Measurements from ENCODE around the gene FOXI1. TPM values are rescaled to one million over a fixed set of nuclear protein-coding genes. Genes with fewer than 3 reads are reported as not detected.

FOXI1 gene
- total RNA-seq, 1 donor from 2014 or later = not detected

DNA sequence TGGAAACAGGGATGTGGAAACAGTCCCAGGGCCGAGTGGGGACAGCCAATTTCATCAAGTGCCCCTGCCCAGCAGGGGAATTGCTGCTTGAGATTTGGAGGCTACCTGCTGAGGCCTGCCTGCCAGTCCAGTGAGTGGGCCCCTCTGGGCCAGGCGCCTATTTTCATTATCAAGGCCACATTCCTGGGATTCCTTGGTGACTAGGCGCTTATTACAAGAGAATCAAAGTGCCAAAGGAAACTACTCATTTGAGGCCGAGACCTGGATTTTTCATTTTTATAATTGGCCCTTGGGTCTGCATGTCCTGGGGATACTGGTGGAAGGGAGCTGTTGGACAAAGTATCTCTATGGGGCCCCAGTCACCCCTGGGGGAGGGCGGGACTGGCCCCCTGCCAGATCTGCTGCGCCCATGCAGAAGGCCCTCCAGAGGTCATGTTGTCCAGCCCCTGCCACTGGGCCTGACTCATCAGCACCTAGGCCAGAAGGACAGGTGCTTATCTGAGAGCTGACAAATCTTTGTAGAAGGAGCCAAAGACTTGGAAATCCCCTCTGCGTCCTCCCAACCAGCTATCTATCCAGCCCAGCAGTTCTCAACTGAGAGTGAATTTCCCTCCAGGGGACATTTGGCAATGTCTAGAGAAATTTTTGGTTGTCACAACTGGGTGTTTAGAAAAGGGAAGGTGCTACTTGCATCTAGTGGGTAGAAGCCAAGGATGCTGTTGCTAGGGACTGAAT is 45.6 kb downstream of the FOXI1 start:
- H3K4me1 ChIP-seq (ENCODE audit: insufficient read depth, low read length) = peaks cover 11% of the 10 kb centered on the region
- peak overlapping the region; percentile 59 for H3K4me2 ChIP-seq (ENCODE audit: low read length)
- H3K9ac ChIP-seq (ENCODE audit: low read length) = no peak overlapping the region
- Mint-ChIP-seq H3K36me3 (ENCODE audit: low read depth, unreplicated experiment) (no peaks in the 10 kb centered on the region), H3K9me3 (ENCODE audit: unreplicated experiment) (peaks cover 3% of the 10 kb centered on the region), H3K27me3 (ENCODE audit: low read depth, unreplicated experiment) (peaks cover 36% of the 10 kb centered on the region), H3K4me3 (ENCODE audit: unreplicated experiment) (no peak overlapping the region), H3K27ac (ENCODE audit: unreplicated experiment) (peak overlapping the region; percentile 69), H3K4me1 (ENCODE audit: low read depth, unreplicated experiment) (peaks cover 5% of the 10 kb centered on the region)
- peak overlapping the region; percentile 11 for H3K27ac ChIP-seq (ENCODE audit: low read depth, low read length)
- no peaks in the 10 kb centered on the region for H3K9me3 ChIP-seq (ENCODE audit: insufficient read depth, low read depth, low read length)
- TF ChIP-seq, protein P1, sequence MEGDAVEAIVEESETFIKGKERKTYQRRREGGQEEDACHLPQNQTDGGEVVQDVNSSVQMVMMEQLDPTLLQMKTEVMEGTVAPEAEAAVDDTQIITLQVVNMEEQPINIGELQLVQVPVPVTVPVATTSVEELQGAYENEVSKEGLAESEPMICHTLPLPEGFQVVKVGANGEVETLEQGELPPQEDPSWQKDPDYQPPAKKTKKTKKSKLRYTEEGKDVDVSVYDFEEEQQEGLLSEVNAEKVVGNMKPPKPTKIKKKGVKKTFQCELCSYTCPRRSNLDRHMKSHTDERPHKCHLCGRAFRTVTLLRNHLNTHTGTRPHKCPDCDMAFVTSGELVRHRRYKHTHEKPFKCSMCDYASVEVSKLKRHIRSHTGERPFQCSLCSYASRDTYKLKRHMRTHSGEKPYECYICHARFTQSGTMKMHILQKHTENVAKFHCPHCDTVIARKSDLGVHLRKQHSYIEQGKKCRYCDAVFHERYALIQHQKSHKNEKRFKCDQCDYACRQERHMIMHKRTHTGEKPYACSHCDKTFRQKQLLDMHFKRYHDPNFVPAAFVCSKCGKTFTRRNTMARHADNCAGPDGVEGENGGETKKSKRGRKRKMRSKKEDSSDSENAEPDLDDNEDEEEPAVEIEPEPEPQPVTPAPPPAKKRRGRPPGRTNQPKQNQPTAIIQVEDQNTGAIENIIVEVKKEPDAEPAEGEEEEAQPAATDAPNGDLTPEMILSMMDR (IDR thresholded peaks at IDR 0.05; ENCODE audit: insufficient read depth, low read depth, low read length) = no peak
- TF ChIP-seq EZH2 (IDR thresholded peaks at IDR 0.05; ENCODE audit: insufficient read depth, low read length) = no peak
- DNase-seq (ENCODE audit: low read depth) (peak; percentile 85), FAIRE-seq (peak; percentile 5)
- H4K20me1 ChIP-seq (ENCODE audit: insufficient read depth, low read length) = no peaks in the 10 kb centered on the region
- no peaks in the 10 kb centered on the region for H3K79me2 ChIP-seq (ENCODE audit: insufficient read depth, low read length)
- no peaks in the 10 kb centered on the region for H3K27me3 ChIP-seq (ENCODE audit: insufficient read depth, low read length)
- no peak overlapping the region for H3K4me3 ChIP-seq (ENCODE audit: insufficient read depth, low read depth, low read length)
- no peaks in the 10 kb centered on the region for H3K36me3 ChIP-seq (ENCODE audit: insufficient read depth, low read length)
- H2AFZ ChIP-seq (ENCODE audit: low read depth, low read length) = no peak overlapping the region

DNA sequence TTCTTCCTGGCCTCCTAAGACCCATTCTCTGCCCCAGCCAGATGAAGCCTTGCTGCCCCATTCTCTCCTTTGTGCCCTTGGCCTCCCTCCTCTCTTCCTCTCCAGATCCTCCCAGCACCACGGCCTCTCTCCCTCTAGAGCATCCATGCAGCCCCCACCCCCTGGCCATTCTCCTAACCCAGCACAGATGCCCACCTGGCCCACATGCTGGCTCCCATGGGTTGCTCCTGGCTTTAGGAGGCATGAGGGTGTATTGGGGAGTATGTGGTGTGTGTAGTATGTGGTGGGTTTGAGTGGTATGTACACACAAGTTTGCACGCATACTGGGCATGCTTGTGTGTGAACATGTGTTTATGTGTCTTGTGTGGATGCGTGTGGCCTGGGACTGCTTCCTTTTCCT is 47.1 kb downstream of the FOXI1 start:
- no peaks in the 10 kb centered on the region for H3K27me3 ChIP-seq (ENCODE audit: insufficient read depth, low read length)
- H3K27me3 Mint-ChIP-seq (ENCODE audit: low read depth, unreplicated experiment) = peaks cover 21% of the 10 kb centered on the region
- no peak overlapping the region for H3K4me3 ChIP-seq (ENCODE audit: insufficient read depth, low read depth, low read length)
- H4K20me1 ChIP-seq (ENCODE audit: insufficient read depth, low read length) = no peaks in the 10 kb centered on the region
- H3K4me1 ChIP-seq (ENCODE audit: insufficient read depth, low read length) = peaks cover 11% of the 10 kb centered on the region
- H3K4me1 Mint-ChIP-seq (ENCODE audit: low read depth, unreplicated experiment) = peaks cover 5% of the 10 kb centered on the region
- H3K9me3 ChIP-seq (ENCODE audit: insufficient read depth, low read depth, low read length) = no peaks in the 10 kb centered on the region
- no peaks in the 10 kb centered on the region for H3K79me2 ChIP-seq (ENCODE audit: insufficient read depth, low read length)
- no peak overlapping the region for H3K27ac ChIP-seq (ENCODE audit: low read depth, low read length)
- no peaks in the 10 kb centered on the region for H3K36me3 Mint-ChIP-seq (ENCODE audit: low read depth, unreplicated experiment)
- H3K9me3 Mint-ChIP-seq (ENCODE audit: unreplicated experiment) = peaks cover 5% of the 10 kb centered on the region
- FAIRE-seq (no peak), DNase-seq (ENCODE audit: low read depth) (no peak)
- H3K27ac Mint-ChIP-seq (ENCODE audit: unreplicated experiment) = no peak overlapping the region
- H3K9ac ChIP-seq (ENCODE audit: low read length) = no peak overlapping the region
- no peak overlapping the region for H2AFZ ChIP-seq (ENCODE audit: low read depth, low read length)
- no peak for TF ChIP-seq EZH2 (IDR thresholded peaks at IDR 0.05; ENCODE audit: insufficient read depth, low read length)
- TF ChIP-seq, protein P1 (IDR thresholded peaks at IDR 0.05; ENCODE audit: insufficient read depth, low read depth, low read length) = no peak
- H3K4me3 Mint-ChIP-seq (ENCODE audit: unreplicated experiment) = no peak overlapping the region
- H3K36me3 ChIP-seq (ENCODE audit: insufficient read depth, low read length) = no peaks in the 10 kb centered on the region
- H3K4me2 ChIP-seq (ENCODE audit: low read length) = no peak overlapping the region

DNA sequence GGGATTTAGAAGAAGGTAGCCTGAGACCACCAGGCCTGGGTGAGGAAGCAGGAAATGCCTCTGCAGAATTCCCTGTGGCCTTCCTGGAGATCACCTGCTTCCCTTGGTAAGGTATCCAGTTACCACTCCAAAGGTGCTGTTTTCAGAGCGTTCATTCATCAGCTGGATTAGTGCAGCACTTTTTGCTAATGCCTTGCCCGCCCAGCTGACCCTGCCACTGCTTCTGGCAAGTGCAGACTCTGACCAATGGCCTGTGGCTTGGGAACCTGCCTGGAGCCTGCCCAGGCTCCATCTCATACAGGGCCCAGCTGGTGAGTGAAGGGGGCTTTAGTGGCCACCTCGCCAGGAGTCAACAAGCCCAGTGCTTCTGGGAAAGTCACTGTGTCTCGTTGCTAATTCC is 48.6 kb downstream of the FOXI1 start:
- Histone ChIP-seq H3K9ac (ENCODE audit: low read length) (no peak overlapping the region), H3K9me3 (ENCODE audit: insufficient read depth, low read depth, low read length) (no peaks in the 10 kb centered on the region), H3K27me3 (ENCODE audit: insufficient read depth, low read length) (no peaks in the 10 kb centered on the region), H3K4me1 (ENCODE audit: insufficient read depth, low read length) (peaks cover 14% of the 10 kb centered on the region), H3K79me2 (ENCODE audit: insufficient read depth, low read length) (no peaks in the 10 kb centered on the region), H2AFZ (ENCODE audit: low read depth, low read length) (no peak overlapping the region), H3K27ac (ENCODE audit: low read depth, low read length) (no peak overlapping the region), H3K4me3 (ENCODE audit: insufficient read depth, low read depth, low read length) (no peak overlapping the region), H3K36me3 (ENCODE audit: insufficient read depth, low read length) (no peaks in the 10 kb centered on the region), H4K20me1 (ENCODE audit: insufficient read depth, low read length) (no peaks in the 10 kb centered on the region), H3K4me2 (ENCODE audit: low read length) (no peak overlapping the region)
- Mint-ChIP-seq H3K4me1 (ENCODE audit: low read depth, unreplicated experiment) (peaks cover 11% of the 10 kb centered on the region), H3K27ac (ENCODE audit: unreplicated experiment) (no peak overlapping the region), H3K9me3 (ENCODE audit: unreplicated experiment) (peaks cover 5% of the 10 kb centered on the region), H3K4me3 (ENCODE audit: unreplicated experiment) (no peak overlapping the region), H3K36me3 (ENCODE audit: low read depth, unreplicated experiment) (no peaks in the 10 kb centered on the region), H3K27me3 (ENCODE audit: low read depth, unreplicated experiment) (peaks cover 13% of the 10 kb centered on the region)
- no peak for TF ChIP-seq EZH2 (IDR thresholded peaks at IDR 0.05; ENCODE audit: insufficient read depth, low read length)
- TF ChIP-seq, protein P1 (IDR thresholded peaks at IDR 0.05; ENCODE audit: insufficient read depth, low read depth, low read length) = no peak
- no peak for FAIRE-seq
- no peak for DNase-seq (ENCODE audit: low read depth)
